Skin of body (tissue), 2 donors: Measurements from ENCODE around the gene FKBP3. TPM values are rescaled to one million over a fixed set of nuclear protein-coding genes. Genes with fewer than 3 reads are reported as not detected.
"Not testable (repeated sequence)": the region's sequence is repeated elsewhere in the genome, so short reads cannot be mapped to it uniquely, and the experiment has no call there.

Experiments used
- DNase-seq: peaks from one replicate; lab custom pipeline; 2025; lab: John Stamatoyannopoulos, UW
- total RNA-seq: library from RNA; depleted of rRNA; stranded (reverse); fragments of >200 nt; gene quantifications from one replicate; pipeline ENCODE4 v1.2.3, GENCODE V29; 2014

FKBP3 gene
- total RNA-seq, 1 donor from 2014 or later: 40.6 TPM

DNA sequence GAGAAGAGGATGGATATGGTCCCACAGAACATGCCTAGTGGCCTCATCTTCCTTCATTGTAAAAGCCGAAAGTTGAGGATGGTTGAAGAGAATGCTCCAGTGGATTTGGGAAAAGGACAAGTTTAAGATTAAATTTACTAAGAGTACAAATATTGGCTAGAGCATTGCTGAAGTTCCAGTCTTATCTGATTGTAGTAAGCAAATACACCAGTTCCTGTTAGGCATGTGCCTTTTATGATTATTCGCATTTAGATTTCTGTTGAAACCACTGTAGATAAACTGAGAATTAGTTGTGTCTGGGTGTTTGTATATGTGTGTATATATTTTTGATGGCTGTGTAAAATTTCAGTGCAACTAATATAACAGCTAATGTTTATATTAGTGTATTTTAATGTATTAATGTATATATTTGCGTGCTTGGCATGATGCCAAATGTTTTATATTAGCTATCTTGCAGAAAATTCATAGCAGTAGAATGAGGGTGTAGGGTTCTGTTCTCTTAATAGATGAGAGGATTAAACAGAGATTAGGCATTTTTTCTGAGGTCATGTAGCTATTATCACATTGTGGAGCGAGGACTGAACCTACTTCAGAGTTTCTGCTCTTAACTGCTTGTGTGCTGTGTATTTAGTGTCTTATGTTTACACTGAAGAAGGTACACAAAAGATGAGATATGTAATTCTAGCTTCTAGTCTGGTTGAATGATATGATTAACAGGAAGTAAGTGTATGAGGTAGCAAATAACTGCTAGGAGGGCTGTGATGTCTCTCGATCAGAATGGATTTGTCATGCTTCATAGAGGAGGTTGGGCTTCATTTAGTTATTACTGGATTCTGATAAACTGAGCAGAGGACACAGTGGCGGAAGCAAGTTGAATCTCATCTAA, 21.1 kb downstream of the FKBP3 start:
- DNase-seq: no peak

DNA sequence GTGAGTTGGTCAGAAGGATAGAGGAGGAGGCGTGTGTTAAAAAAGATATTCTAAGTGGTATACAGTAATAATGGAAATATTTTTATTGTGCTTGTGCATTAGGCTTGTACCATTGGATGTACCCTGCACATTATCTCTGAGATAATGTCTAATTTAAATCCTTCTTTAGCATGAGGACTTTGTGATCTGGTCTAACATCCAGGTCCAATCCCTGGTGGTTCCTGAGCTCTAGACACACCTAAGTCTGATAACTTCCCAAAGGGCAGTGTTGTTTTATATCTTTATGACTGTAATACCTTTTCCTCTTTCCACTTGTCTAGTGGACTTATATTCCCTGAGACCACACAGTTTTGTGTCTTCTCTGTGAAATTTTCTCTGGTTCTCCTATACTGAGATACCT, 29.7 kb downstream of the FKBP3 start:
- DNase-seq: no peak

DNA sequence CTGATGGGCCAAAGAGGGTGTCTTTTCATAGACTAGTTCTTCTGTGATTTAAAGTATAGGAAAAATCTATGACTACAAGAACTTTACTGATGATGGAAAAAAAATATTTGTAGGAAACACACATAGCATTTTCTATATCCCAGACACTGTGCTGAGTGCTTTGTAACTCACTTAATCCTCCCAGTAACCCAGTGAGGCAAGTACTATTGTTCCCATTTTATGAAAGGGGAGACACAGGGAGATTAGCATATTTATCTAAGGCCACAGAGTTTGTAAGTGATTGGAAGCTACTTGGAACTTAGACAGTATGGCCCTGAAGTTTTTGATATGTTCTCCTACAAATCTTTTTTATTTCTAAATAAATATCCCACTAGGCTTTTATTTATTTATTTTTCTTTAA, 30.5 kb downstream of the FKBP3 start:
- DNase-seq: no peak

DNA sequence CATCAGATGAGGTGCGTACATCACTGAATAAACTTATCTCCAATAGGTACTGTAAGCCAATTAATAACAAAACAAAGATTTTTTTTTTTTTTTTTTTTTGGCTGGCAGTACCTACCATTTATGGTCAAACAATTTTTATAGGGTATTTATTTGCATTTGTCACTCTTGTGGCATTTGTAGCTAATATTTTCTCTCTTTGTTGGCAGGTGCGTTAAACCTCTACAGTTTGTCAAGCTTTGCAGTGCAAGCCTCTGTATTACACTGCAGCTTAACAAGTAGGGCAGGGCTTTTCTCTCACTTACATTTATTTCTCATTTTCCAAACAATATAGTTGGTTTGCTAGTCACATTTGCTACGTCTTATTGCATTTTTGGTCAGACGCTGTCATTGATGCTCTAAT, 38.1 kb downstream of the FKBP3 start:
- no peak for DNase-seq

- no peak for DNase-seq
Observed at GRCh38 chr14:45095143-45095542, 39.1 kb downstream of the FKBP3 start.

GRCh38 chr14:45094275-45094674, 40.0 kb downstream of the FKBP3 start:
- DNase-seq: no peak

GRCh38 chr14:45091710-45092109, 42.6 kb downstream of the FKBP3 start:
- DNase-seq: no peak

GRCh38 chr14:45089813-45090212, 44.5 kb downstream of the FKBP3 start:
- DNase-seq: no peak

- DNase-seq: peak; percentile 46
Observed at GRCh38 chr14:45084946-45085346, 49.3 kb downstream of the FKBP3 start.

- DNase-seq: peak; percentile 92
Observed at GRCh38 chr14:45083976-45084722, 50.1 kb downstream of the FKBP3 start, which contains the start of gene PRPF39. TSS of gene PRPF39 (plus strand) at chr14:45084116. CDS start at chr14:45095240, 11,124 bp downstream.

- DNase-seq: no peak
Observed at GRCh38 chr14:45083617-45083975, 50.7 kb downstream of the FKBP3 start.

DNA sequence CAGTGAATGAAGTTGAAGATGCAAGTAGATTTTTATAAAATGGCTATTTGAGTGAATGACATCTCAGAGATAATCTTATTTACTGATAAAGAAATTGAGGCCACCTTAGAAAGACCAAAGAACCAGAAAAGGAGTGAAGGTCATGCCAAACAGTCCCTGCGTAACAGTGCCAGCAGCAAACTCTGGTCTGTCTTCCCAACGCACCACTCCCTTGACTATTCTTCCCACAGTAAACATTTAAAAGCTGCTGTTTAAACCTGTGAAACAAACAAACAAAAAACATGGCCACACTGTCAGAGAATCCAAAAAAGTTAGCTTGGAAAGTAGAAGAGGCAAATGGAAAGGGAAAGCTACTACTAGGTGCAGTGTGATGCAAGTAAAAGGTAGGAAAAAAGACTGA, 51.9 kb downstream of the FKBP3 start:
- DNase-seq: no peak

GRCh38 chr14:45081096-45081495, 53.2 kb downstream of the FKBP3 start:
- not testable (repeated sequence) for DNase-seq

DNA sequence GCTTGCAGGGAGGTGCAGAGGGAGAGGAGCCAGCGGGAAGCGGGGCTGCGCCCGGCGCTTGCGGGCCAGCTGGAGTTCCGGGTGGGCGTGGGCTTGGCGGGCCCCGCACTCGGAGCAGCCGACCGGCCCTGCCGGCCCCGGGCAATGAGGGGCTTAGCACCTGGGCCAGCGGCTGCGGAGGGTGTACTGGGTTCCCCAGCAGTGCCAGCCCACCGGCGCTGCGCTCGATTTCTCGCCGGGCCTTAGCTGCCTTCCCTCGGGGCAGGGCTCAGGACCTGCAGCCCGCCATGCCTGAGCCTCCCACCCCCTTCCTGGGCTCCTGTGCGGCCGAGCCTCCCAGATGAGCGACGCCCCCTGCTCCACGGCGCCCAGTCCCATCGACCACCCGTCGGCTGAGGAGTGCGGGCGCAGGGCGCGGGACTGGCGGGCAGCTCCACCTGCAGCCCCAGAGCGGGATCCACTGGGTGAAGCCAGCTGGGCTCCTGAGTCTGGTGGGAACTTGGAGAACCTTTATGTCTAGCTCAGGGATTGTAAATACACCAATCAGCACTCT, 53.8 kb downstream of the FKBP3 start:
- DNase-seq: not testable (repeated sequence)

- no peak for DNase-seq
Observed at GRCh38 chr14:45078323-45078722, 56.0 kb downstream of the FKBP3 start.

GRCh38 chr14:45073231-45073879, 60.9 kb downstream of the FKBP3 start:
- DNase-seq: no peak

DNA sequence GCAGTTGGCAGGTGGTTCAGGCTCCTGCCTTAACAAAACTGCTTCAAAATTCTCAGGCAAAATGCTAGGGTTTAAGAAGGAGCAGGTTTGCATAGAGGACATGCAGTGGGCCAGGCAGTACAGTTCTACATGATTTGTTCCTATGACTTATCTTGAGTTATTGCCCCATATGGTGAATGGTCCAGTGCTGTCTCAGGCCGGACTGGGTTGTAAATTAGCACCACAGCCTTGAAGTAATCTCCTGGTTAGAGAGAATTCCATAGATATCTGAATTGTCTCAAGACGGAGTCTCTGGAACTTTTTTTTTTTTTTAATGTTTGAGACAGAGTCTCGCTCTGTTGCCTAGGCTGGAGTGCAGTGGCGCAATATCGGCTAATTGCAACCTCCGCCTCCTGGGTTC, 62.2 kb downstream of the FKBP3 start:
- no peak for DNase-seq

- no peak for DNase-seq
Observed at GRCh38 chr14:45070215-45070614, 64.1 kb downstream of the FKBP3 start.

- DNase-seq: no peak
Observed at GRCh38 chr14:45068396-45068795, 65.9 kb downstream of the FKBP3 start.

GRCh38 chr14:45066667-45067066, 67.6 kb downstream of the FKBP3 start:
- DNase-seq: no peak

- no peak for DNase-seq
Observed at GRCh38 chr14:45065956-45066355, 68.3 kb downstream of the FKBP3 start.
